Epithelial cell of esophagus (primary cell): ENCODE data around the gene THADA.

Experiments used
- DNase-seq: peaks from one replicate; pipeline ENCODE4 v3.0.0; 2010; ENCODE audit warnings: low read depth
- H3K4me3 ChIP-seq: 2 replicates; pipeline ENCODE4 v1.5.1; 2011; ENCODE audit warnings: mild to moderate bottlenecking, low read length, control low read depth
- CTCF ChIP-seq: IDR thresholded peaks from 2 replicates; pipeline ENCODE4 v1.5.1; 2011; ENCODE audit warnings: low read depth, mild to moderate bottlenecking, low read length, control low read depth, inconsistent platforms; ENCODE audit not compliant: insufficient read depth; ENCODE audit errors: missing control alignments

The THADA gene

GRCh38 chr2:43524177-43524965 lies 71.5 kb downstream of the THADA start:
- no peak for DNase-seq
- no peak overlapping the region for H3K4me3 ChIP-seq
- peak; percentile 47 for TF ChIP-seq CTCF

- TF ChIP-seq CTCF: no peak
- no peak for DNase-seq
- no peak overlapping the region for H3K4me3 ChIP-seq
Observed at GRCh38 chr2:43522177-43522576, 73.7 kb downstream of the THADA start.

- no peak for DNase-seq
- TF ChIP-seq CTCF: no peak
Observed at GRCh38 chr2:43521568-43521967, 74.3 kb downstream of the THADA start.

GRCh38 chr2:43520919-43521318 lies 74.9 kb downstream of the THADA start:
- TF ChIP-seq CTCF: no peak
- DNase-seq: no peak
- no peak overlapping the region for H3K4me3 ChIP-seq

More at GRCh38 chr2:43521568-43521967, 74.3 kb downstream of the THADA start:
- H3K4me3 ChIP-seq: no peak overlapping the region

GRCh38 chr2:43519643-43520221 lies 76.1 kb downstream of the THADA start:
- peak; percentile 91 for DNase-seq
- H3K4me3 ChIP-seq: no peak overlapping the region
- no peak for TF ChIP-seq CTCF

- no peak for TF ChIP-seq CTCF
- H3K4me3 ChIP-seq: no peak overlapping the region
- no peak for DNase-seq
Observed at GRCh38 chr2:43518718-43519117, 77.1 kb downstream of the THADA start.
